Neural progenitor cell (in vitro differentiated cells): ENCODE data around the gene ADAMTS12. TPM values are rescaled to one million over a fixed set of nuclear protein-coding genes. Genes with fewer than 3 reads are reported as not detected.

ENCODE experiments used
- DNase-seq: peaks from one replicate; pipeline ENCODE4 v3.0.0-alpha.2; 2016; ENCODE audit warnings: low spot score
- H2AFZ ChIP-seq: fragments of 200-600 bp; sonication (generic); replicated peaks from 2 replicates; pipeline ENCODE4 v1.6.1; 2016; ENCODE audit warnings: antibody characterized with exemption
- H3F3A ChIP-seq: fragments of 200-600 bp; sonication (generic); 2 replicates; pipeline ENCODE4 v1.6.1; 2016; ENCODE audit warnings: antibody characterized with exemption, low read depth
- H3K27ac ChIP-seq: fragments of 200-600 bp; sonication (generic); 2 replicates; pipeline ENCODE4 v1.5.1; 2016; ENCODE audit warnings: mild to moderate bottlenecking
- H3K27me3 ChIP-seq: fragments of 200-600 bp; sonication (generic); 2 replicates; pipeline ENCODE4 v1.6.1; 2016; ENCODE audit warnings: mild to moderate bottlenecking, moderate library complexity
- H3K36me3 ChIP-seq: fragments of 200-600 bp; sonication (generic); 2 replicates; pipeline ENCODE4 v1.5.1; 2016
- H3K4me1 ChIP-seq: fragments of 200-600 bp; sonication (generic); 2 replicates; pipeline ENCODE4 v1.6.1; 2016; ENCODE audit warnings: mixed run types
- H3K4me2 ChIP-seq: fragments of 200-600 bp; sonication (generic); 2 replicates; pipeline ENCODE4 v1.6.1; 2016
- H3K4me3 ChIP-seq: fragments of 200-600 bp; sonication (generic); 2 replicates; pipeline ENCODE4 v1.5.1; 2016
- H3K79me2 ChIP-seq: fragments of 200-600 bp; sonication (generic); 2 replicates; pipeline ENCODE4 v1.6.1; 2016; ENCODE audit warnings: low read depth
- H3K9ac ChIP-seq: fragments of 200-600 bp; sonication (generic); 2 replicates; pipeline ENCODE4 v1.6.1; 2016
- H3K9me3 ChIP-seq: fragments of 200-600 bp; sonication (generic); 2 replicates; pipeline ENCODE4 v1.5.1; 2016; ENCODE audit warnings: low read depth
- H4K20me1 ChIP-seq: fragments of 200-600 bp; sonication (generic); 2 replicates; pipeline ENCODE4 v1.6.1; 2016; ENCODE audit warnings: low read depth
- H3K27ac Mint-ChIP-seq: 3 replicates; pipeline ENCODE4 v1.8.0; 2021; ENCODE audit warnings: mixed read lengths
- H3K27me3 Mint-ChIP-seq: 2 replicates; pipeline ENCODE4 v1.8.0; 2022; ENCODE audit warnings: low read depth, mild to moderate bottlenecking, inconsistent platforms, moderate library complexity, mixed read lengths; ENCODE audit not compliant: insufficient read depth
- H3K36me3 Mint-ChIP-seq: 3 replicates; pipeline ENCODE4 v1.8.0; 2021; ENCODE audit warnings: mixed read lengths
- H3K4me1 Mint-ChIP-seq: 3 replicates; pipeline ENCODE4 v1.8.0; 2021; ENCODE audit warnings: mixed read lengths
- H3K4me3 Mint-ChIP-seq: 3 replicates; pipeline ENCODE4 v1.8.0; 2021; ENCODE audit warnings: mild to moderate bottlenecking, moderate library complexity, mixed read lengths
- H3K9me3 Mint-ChIP-seq: 3 replicates; pipeline ENCODE4 v1.8.0; 2020; ENCODE audit warnings: mixed read lengths
- CTCF ChIP-seq: fragments of 200-600 bp; sonication (generic); IDR thresholded peaks from 2 replicates; pipeline ENCODE4 v1.5.1; 2017; ENCODE audit warnings: antibody characterized with exemption, mild to moderate bottlenecking
- EZH2 ChIP-seq: fragments of 200-600 bp; sonication (generic); IDR thresholded peaks from 2 replicates; pipeline ENCODE4 v1.6.1; 2017; ENCODE audit warnings: antibody characterized with exemption, mild to moderate bottlenecking, moderate library complexity
- EZH2phosphoT487 ChIP-seq: fragments of 200-600 bp; sonication (generic); IDR thresholded peaks from 2 replicates; pipeline ENCODE4 v1.6.1; 2017; ENCODE audit warnings: antibody characterized with exemption
- total RNA-seq: library from RNA; depleted of rRNA; stranded (reverse); fragments of >200 nt; gene quantifications from 2 replicates; pipeline ENCODE4 v1.2.3, GENCODE V29; 2015; ENCODE audit warnings: low replicate concordance

Gene ADAMTS12
- total RNA-seq, 1 donor from 2014 or later, result 15.6 TPM

- DNase-seq, result no peak
- Mint-ChIP-seq H3K4me3 (no peak overlapping the region), H3K36me3 (peaks cover 5% of the 10 kb centered on the region), H3K4me1 (no peaks in the 10 kb centered on the region), H3K9me3 (no peaks in the 10 kb centered on the region), H3K27ac (no peak overlapping the region), H3K27me3 (no peaks in the 10 kb centered on the region)
- Histone ChIP-seq H3K36me3 (no peaks in the 10 kb centered on the region), H3K9ac (no peak overlapping the region), H4K20me1 (no peaks in the 10 kb centered on the region), H3K4me2 (no peak overlapping the region), H3K9me3 (no peaks in the 10 kb centered on the region), H2AFZ (no peak overlapping the region), H3K4me3 (no peak overlapping the region), H3F3A (no peaks in the 10 kb centered on the region), H3K27ac (no peak overlapping the region), H3K27me3 (no peaks in the 10 kb centered on the region), H3K79me2 (no peaks in the 10 kb centered on the region), H3K4me1 (no peaks in the 10 kb centered on the region)
- TF ChIP-seq EZH2phosphoT487, result no peak
- no peak for TF ChIP-seq CTCF
Observed at GRCh38 chr5:33592245-33592644, 299.5 kb downstream of the ADAMTS12 start.

- Histone ChIP-seq H3F3A (no peaks in the 10 kb centered on the region), H3K27ac (no peak overlapping the region), H3K27me3 (no peaks in the 10 kb centered on the region), H3K36me3 (no peaks in the 10 kb centered on the region), H3K4me2 (no peak overlapping the region), H4K20me1 (no peaks in the 10 kb centered on the region), H3K9ac (no peak overlapping the region), H2AFZ (no peak overlapping the region), H3K79me2 (no peaks in the 10 kb centered on the region), H3K9me3 (no peaks in the 10 kb centered on the region), H3K4me1 (no peaks in the 10 kb centered on the region), H3K4me3 (no peak overlapping the region)
- no peak for TF ChIP-seq EZH2phosphoT487
- TF ChIP-seq EZH2, result no peak
- peak; percentile 86 for TF ChIP-seq CTCF
- Mint-ChIP-seq H3K36me3 (peaks cover 4% of the 10 kb centered on the region), H3K4me1 (no peaks in the 10 kb centered on the region), H3K4me3 (no peak overlapping the region), H3K27ac (no peak overlapping the region), H3K9me3 (no peaks in the 10 kb centered on the region), H3K27me3 (no peaks in the 10 kb centered on the region)
- DNase-seq, result peak; percentile 77
Observed at GRCh38 chr5:33588654-33589372, 303.0 kb downstream of the ADAMTS12 start.

- no peaks in the 10 kb centered on the region for H3K9me3 Mint-ChIP-seq
- H3K79me2 ChIP-seq, result no peaks in the 10 kb centered on the region
- no peaks in the 10 kb centered on the region for H4K20me1 ChIP-seq
- H2AFZ ChIP-seq, result no peak overlapping the region
- H3K27me3 Mint-ChIP-seq, result no peaks in the 10 kb centered on the region
- no peaks in the 10 kb centered on the region for H3K4me1 ChIP-seq
- peaks cover 4% of the 10 kb centered on the region for H3K36me3 Mint-ChIP-seq
- H3K4me1 Mint-ChIP-seq, result no peaks in the 10 kb centered on the region
- H3K4me3 ChIP-seq, result no peak overlapping the region
- no peak overlapping the region for H3K27ac ChIP-seq
- H3K9me3 ChIP-seq, result no peaks in the 10 kb centered on the region
- no peaks in the 10 kb centered on the region for H3K27me3 ChIP-seq
- H3K27ac Mint-ChIP-seq, result no peak overlapping the region
- no peak overlapping the region for H3K9ac ChIP-seq
- no peaks in the 10 kb centered on the region for H3K36me3 ChIP-seq
- no peak overlapping the region for H3K4me3 Mint-ChIP-seq
- H3K4me2 ChIP-seq, result no peak overlapping the region
- DNase-seq, result no peak
- no peak for TF ChIP-seq CTCF
- TF ChIP-seq EZH2, result no peak
- TF ChIP-seq EZH2phosphoT487, result no peak
- no peaks in the 10 kb centered on the region for H3F3A ChIP-seq
Observed at GRCh38 chr5:33583332-33583731, 308.5 kb downstream of the ADAMTS12 start.
